ENCODE measurements around the gene PIK3CB. TPM values are rescaled to one million over a fixed set of nuclear protein-coding genes. Genes with fewer than 3 reads are reported as not detected.

Gene PIK3CB
- total and polyA plus RNA-seq, 2 of the 8 experiments (the other 6 are each of a cell fraction or from before 2014, with no cell fraction given) = 8.3 to 35.2 TPM

DNA sequence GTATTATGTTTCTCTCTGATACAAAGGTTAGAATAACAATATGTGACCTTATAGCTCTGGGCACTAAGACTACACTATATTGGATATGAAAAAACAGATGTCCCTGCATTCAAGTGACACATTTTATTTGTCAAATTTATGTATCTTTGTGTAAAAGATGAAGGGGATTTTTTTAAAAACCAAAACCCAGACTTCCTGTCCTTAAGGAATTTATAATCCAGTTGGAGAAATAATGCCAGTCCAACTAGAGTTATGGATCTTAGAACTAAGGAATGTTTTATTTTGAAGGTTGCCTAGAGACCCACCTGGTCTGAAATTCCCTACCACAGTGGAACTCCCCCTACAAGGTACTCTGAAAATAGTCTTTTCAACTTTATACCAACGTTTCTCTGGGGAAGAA lies 33.3 kb upstream of the PIK3CB start:
- no peak overlapping the region for H2AK5ac ChIP-seq (ENCODE audit: low read depth, low read length)
- H3K36me3 ChIP-seq (ENCODE audit: control insufficient read depth in 2 of 4, insufficient read depth in 4 of 4, low read length in 3 of 4) = no peaks in the 10 kb centered on the region
- H3K4me1 ChIP-seq (replicated peaks in 1 of 4; ENCODE audit: control insufficient read depth in 3 of 4, insufficient read depth in 4 of 4, low read length in 3 of 4) = peaks cover 5 to 7% (median 6%) of the 10 kb centered on the region in 4 experiments; a peak in 6 of 7 replicates
- WGBS, 2 experiments (ENCODE audit: extremely low coverage in 1 of 2, insufficient coverage in 1 of 2, insufficient read length in 1 of 2, insufficient replicate concordance in 2 of 2, low coverage in 1 of 2, low lambda C conversion rate in 2 of 2, missing lambda C conversion rate in 1 of 2) = 88% methylated on average over 1 of the region's 1 CpG; no CpG with 5 or more reads in 1 of the 2 experiments
- H2AFZ ChIP-seq (ENCODE audit: low read length) = no peak overlapping the region
- no peak overlapping the region for H2BK5ac ChIP-seq (ENCODE audit: low read depth, low read length)
- no peak overlapping the region for H2BK12ac ChIP-seq (ENCODE audit: low read depth, low read length)
- H2BK120ac ChIP-seq (replicated peaks; ENCODE audit: low read depth, low read length) = no peak overlapping the region
- no peak overlapping the region for H4K91ac ChIP-seq (replicated peaks; ENCODE audit: insufficient read length, low read length)
- no peaks in the 10 kb centered on the region for H3K79me2 ChIP-seq (ENCODE audit: control insufficient read depth in 1 of 2, insufficient read depth in 2 of 2, low read length in 2 of 2)
- ChIA-PET CTCF (ENCODE audit: partially characterized antibody) (interaction anchor here (1.1 kb wide), 1 partner anchor 48 kb away, joined by 3 read pairs; no protein-coding TSS in a partner anchor), POLR2A (ENCODE audit: partially characterized antibody) (no interaction called here)
- H3K27ac ChIP-seq (ENCODE audit: low read depth, low read length) = no peak overlapping the region
- H3K4me3 ChIP-seq (ENCODE audit: extremely low read depth in 1 of 4, insufficient read depth in 2 of 4, low read depth in 3 of 4, low read length in 4 of 4) = no peak overlapping the region
- no peaks in the 10 kb centered on the region for H3K79me1 ChIP-seq (ENCODE audit: low read depth, low read length)
- DNase-seq (ENCODE audit: low read depth in 1 of 2, low spot score in 2 of 2) (no peak), FAIRE-seq (no peak)
- H2BK20ac ChIP-seq (ENCODE audit: low read length) = no peak overlapping the region
- no peaks in the 10 kb centered on the region for H4K20me1 ChIP-seq (replicated peaks in 1 of 2; ENCODE audit: control insufficient read depth in 1 of 2, insufficient read depth in 2 of 2, low read length in 2 of 2)
- peaks cover 2% of the 10 kb centered on the region; the same call in 1 of the 2 replicates for H3K23me2 ChIP-seq (ENCODE audit: low read depth, low read length)
- no peak overlapping the region for H3K4me2 ChIP-seq (ENCODE audit: insufficient read depth in 1 of 2, low read depth in 2 of 2, low read length in 2 of 2)
- H3K23ac ChIP-seq (ENCODE audit: insufficient read length) = no peak overlapping the region
- H3K56ac ChIP-seq (replicated peaks; ENCODE audit: insufficient read length, low read depth, low read length) = no peak overlapping the region
- no peak overlapping the region for H4K8ac ChIP-seq (ENCODE audit: extremely low read depth, insufficient read depth, low read length)
- no peak overlapping the region for H3K14ac ChIP-seq (ENCODE audit: insufficient read length)
- no peaks in the 10 kb centered on the region for H3K27me3 ChIP-seq (replicated peaks in 1 of 4; ENCODE audit: control insufficient read depth in 3 of 4, extremely low read depth in 1 of 4, insufficient read depth in 3 of 4, low read length in 3 of 4)
- H4K5ac ChIP-seq (ENCODE audit: insufficient read length, low read depth, low read length) = no peak overlapping the region
- H3K18ac ChIP-seq (ENCODE audit: extremely low read depth, low read length) = no peak overlapping the region
- no peak overlapping the region for H3K4ac ChIP-seq (replicated peaks; ENCODE audit: insufficient read length, low read depth, low read length)
- no peak overlapping the region for H2BK15ac ChIP-seq (ENCODE audit: low read length)
- no peaks in the 10 kb centered on the region for H3K9me3 ChIP-seq (ENCODE audit: insufficient read depth in 2 of 2, low read depth in 1 of 2, low read length in 1 of 2)
- no peak overlapping the region for H3K9ac ChIP-seq (replicated peaks in 1 of 4; ENCODE audit: extremely low read depth in 1 of 4, low read depth in 3 of 4, low read length in 3 of 4)
- TF ChIP-seq POLR2AphosphoS5 (IDR thresholded peaks at IDR 0.05; ENCODE audit: low read depth, low read length) = no peak
- no peak for TF ChIP-seq HDAC2 (IDR thresholded peaks at IDR 0.05; ENCODE audit: borderline replicate concordance in 1 of 2, low read depth in 2 of 2, low read length in 2 of 2)
- TF ChIP-seq NANOG (IDR thresholded peaks at IDR 0.05; ENCODE audit: insufficient read depth, low read depth, low read length, poor library complexity, severe bottlenecking) = no peak
- no peak for TF ChIP-seq JUN (IDR thresholded peaks at IDR 0.05; ENCODE audit: low read depth, low read length)
- no peak for TF ChIP-seq TBP (IDR thresholded peaks at IDR 0.05; ENCODE audit: low read depth, low read length)
